ENCODE measurements around the gene PSMB9.

Gene PSMB9

DNA sequence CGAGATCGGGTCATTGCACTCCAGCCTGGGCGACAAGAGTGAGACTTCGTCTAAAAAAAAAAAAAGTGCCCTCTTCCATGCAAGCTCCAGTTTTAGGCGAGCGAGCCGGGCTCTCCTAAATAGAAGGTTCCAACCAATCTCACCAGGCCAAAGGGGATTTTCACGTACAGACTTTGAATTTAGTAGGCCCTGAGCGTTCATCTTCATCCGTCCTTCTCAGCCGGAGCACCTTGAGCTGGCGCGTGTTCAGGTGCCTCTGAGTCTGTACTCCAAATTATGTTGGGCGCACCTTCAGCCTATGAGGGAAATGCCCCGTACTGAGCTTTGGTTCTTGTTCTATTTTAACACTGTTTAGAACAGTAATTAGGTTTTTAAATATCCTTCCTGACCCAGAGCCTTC is 14.6 kb upstream of the PSMB9 start:
- DNase-seq (ENCODE audit: low spot score): no peak

DNA sequence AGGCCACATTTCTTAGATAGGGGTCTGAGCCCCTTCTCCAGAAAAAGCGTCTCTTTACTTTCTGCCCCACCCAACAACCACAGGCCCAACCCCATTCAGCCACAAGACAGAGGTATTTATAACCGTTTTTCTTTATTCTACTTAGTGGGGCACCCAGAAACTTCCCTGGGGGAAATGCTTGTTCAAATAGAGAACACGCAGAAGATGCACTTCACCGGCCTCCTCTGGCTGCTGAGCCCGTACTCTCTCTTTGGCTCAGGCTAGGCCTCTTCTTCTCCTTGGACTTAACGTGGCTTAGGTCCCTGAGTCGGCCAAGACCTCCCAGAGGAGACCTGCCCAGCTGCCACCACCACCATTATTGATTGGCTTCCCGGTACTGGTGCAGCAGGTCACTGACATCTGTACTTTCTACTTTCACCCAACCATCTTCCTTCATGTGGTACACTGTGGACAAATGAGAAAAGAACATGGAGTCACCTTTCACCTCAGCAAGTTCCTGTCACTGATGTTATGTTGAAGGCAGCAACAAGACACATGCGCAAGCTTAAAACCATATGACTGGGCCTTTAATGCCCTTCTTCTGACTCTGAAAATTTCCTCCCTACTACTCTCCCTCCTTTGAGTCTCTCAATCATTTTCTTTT is 13.3 kb upstream of the PSMB9 start:
- no peak for DNase-seq (ENCODE audit: low spot score)

DNA sequence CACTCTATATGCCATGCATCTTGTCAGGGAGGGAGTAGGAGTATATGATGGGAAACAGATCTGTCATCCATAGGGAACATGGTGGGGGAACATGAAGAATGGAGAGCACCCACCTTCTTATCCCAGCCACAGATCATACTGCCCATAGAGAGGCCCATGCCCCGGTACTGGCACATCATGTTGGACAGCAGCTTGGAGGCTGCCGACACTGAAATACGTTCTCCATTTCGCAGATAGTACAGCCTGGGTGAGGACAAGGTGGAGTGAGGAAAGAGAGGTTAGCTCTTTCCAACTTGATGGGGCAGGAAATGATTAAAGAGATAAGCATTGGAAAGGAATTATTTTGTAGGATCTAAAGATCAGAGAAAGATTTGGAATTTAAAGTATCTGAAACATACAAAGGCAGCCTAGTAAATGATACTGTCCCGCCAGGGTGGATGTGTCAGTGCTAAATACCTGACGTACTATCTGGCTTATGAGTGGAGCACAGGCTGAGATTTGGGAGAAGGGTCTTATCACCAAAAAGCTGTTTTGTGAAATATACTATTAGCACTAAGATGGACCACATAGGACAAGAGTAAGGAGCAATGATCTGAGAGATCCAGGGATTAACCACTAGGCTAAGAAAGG is 11.9 kb upstream of the PSMB9 start:
- no peak for DNase-seq (ENCODE audit: low spot score)

GRCh38 chr6:32842690-32843089 is 11.3 kb upstream of the PSMB9 start:
- no peak for DNase-seq (ENCODE audit: low spot score)

GRCh38 chr6:32843331-32843978 is 10.5 kb upstream of the PSMB9 start:
- DNase-seq (ENCODE audit: low spot score): no peak

GRCh38 chr6:32843979-32844838 is 9.8 kb upstream of the PSMB9 start, which contains the start of gene PSMB8:
Gene PSMB8, minus strand, starts transcription at chr6:32844047. Its CDS starts 51 bp downstream, at chr6:32843996.
- peak; percentile 92 for DNase-seq (ENCODE audit: low spot score)

DNA sequence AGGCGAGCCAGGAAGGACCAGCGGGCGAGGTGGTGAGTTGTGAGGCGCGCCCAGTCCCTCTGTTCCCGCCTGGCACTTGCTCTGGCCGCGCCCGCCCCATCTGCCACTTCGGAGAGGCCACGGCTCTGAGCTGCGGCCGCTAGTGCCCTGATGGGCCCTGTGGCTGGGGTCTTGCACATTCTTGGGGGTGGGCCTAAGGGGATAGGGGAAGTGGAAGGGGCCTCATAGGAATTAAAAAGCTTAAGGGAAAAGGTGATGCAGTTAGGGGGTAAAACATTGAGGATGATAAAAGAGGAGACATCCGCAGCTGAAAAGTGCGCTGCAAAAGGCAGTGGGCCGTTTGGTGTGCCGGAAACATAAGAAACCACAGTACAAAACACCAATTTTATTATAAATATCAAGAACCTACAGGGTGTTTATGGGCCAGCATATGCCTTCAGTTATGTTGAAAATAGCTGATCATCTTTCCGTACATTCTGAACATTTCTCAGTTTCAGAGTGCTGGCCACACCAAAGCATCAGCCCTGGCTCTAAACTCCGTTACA is 9.1 kb upstream of the PSMB9 start:
- DNase-seq (ENCODE audit: low spot score): no peak

GRCh38 chr6:32845384-32845884 is 8.6 kb upstream of the PSMB9 start:
- DNase-seq (ENCODE audit: low spot score): no peak

DNA sequence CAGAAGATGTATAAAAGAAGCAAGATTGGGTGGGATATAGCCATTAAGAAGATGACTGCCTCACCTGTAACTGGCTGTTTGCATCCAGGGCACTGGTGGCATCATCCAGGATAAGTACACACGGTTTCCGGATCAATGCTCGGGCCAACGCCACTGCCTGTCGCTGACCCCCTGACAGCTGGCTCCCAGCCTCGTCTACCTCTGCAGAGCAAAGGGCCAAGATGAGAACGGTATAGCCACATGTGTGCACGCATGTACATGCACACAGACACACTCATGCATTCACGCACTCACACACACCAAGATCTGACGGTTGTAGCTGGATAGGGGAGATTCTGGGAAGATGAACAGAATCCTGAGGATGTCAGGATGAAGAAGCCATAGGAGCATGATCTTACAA is 7.0 kb upstream of the PSMB9 start:
- no peak for DNase-seq (ENCODE audit: low spot score)

DNA sequence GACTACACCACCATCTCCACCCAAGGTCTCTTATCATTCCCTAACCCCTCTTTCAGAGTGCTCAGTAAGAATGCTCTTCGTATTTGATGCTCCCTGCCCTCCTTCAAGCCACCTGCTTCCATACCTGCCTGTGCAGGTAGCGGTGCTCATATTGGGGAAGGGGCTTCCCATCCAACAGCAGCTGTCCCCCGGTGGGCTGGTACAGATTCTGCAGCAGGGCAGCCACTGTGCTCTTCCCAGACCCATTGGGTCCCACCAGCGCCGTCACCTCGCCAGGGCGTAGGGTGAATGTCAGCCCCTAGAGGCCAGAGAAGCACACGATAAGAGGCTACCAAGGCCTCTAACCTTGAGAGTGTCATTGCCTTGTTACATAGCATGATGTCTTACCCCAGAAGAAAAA is 6.2 kb upstream of the PSMB9 start:
- no peak for DNase-seq (ENCODE audit: low spot score)

- DNase-seq (ENCODE audit: low spot score): no peak
These were observed 4.9 kb upstream of the PSMB9 start for GRCh38 chr6:32849126-32849525.

DNA sequence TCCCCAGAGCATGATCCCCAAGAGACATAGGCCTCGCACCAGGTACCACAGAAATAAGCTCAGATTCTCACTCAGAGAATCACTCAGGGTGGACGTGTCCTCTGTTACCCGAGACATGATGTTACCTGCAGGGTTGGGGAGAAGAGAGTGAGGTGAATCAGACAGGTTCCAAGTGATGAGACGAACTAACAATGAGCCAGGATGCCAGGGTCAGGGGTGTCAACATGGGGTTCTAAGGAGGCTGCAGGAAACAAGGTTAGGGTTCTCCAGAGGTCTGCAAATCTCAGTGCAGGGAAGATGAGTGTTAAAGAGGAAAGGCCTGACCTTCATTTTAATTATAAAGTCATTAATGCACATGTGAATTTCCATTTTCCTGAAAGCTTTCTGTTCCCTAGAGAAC is 3.0 kb upstream of the PSMB9 start:
- no peak for DNase-seq (ENCODE audit: low spot score)

- peak; percentile 43 for DNase-seq (ENCODE audit: low spot score)
These were observed 1.8 kb upstream of the PSMB9 start for GRCh38 chr6:32852018-32852843.

- peak; percentile 45 for DNase-seq (ENCODE audit: low spot score)
These were observed 1.0 kb upstream of the PSMB9 start for GRCh38 chr6:32852844-32853540.

GRCh38 chr6:32854376-32855178 is 585 bp downstream of the PSMB9 start:
- DNase-seq (ENCODE audit: low spot score): peak; percentile 70

- no peak for DNase-seq (ENCODE audit: low spot score)
These were observed 1.6 kb downstream of the PSMB9 start for GRCh38 chr6:32855467-32856174.

DNA sequence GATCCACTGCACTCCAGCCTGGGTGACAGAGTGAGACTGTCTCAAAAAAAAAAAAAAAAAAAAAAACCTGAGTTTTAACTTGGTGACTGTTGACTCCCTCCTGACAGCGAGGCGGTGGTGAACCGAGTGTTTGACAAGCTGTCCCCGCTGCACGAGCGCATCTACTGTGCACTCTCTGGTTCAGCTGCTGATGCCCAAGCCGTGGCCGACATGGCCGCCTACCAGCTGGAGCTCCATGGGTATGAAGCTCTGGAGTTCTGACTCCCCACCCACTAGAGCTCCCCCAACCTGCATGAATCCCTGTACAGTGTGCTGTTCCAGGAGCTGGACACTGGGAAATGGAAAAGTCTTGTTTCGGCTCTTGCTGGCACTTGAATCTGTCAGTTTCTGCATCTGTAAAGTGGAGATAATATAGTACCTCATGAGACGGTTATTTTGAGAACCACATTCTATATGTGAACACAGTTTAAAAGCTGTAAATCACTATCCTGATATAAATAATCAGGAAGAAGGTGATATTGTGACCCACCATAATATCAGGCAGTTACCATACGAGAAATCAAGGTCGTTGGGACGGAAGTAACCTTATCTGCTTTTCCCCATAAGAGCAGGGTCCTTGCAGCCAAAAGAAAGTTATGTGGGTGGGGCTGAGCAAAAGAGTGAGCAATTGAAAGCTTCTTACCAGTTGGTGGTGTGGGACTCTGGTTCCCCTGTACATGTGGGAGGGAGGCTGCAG is 3.3 kb downstream of the PSMB9 start:
- DNase-seq (ENCODE audit: low spot score): no peak

DNA sequence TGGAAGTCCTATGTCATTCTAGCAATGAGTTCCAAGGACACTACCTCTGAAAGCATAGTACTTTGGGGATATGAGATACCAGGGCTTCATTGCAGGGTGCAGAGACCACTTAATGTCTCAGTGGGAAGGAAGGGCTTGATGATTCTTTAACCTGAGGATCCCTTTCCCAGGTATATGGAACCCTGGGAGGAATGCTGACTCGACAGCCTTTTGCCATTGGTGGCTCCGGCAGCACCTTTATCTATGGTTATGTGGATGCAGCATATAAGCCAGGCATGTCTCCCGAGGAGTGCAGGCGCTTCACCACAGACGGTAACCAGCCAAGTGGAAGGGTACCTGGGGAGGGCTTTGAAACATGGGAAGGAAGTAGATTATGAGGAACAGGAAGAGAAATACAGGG is 4.2 kb downstream of the PSMB9 start:
- DNase-seq (ENCODE audit: low spot score): no peak
